Esophagus muscularis mucosa (tissue), 3 donors: ENCODE data around the gene C1orf105.

Source experiments
- CTCF ChIP-seq, 3 experiments: fragments of 200-600 bp in 2 of 3; fragments of 450-650 bp in 1 of 3; sonication (generic) in 2 of 3; IDR thresholded peaks; one replicate each; pipeline ENCODE4 v1.5.1; 2017 to 2019; ENCODE audit warnings: antibody characterized with exemption in 3 of 3, mild to moderate bottlenecking in 2 of 3, moderate library complexity in 1 of 3
- POLR2A ChIP-seq: fragments of 450-650 bp; IDR thresholded peaks from one replicate; pipeline ENCODE4 v1.6.1; 2017; ENCODE audit warnings: antibody characterized with exemption, moderate library complexity, mild to moderate bottlenecking, low read depth
- POLR2AphosphoS5 ChIP-seq, 2 donors: sonication (generic); formaldehyde crosslinking; IDR thresholded peaks; one replicate each; pipeline ENCODE4 v1.6.1; 2017; ENCODE audit warnings: antibody characterized with exemption in 2 of 2

GRCh38 chr1:172466795-172467407 is 46.4 kb downstream of the C1orf105 start:
- TF ChIP-seq CTCF (IDR thresholded peaks at IDR 0.05) (no peak), POLR2A (no peak), POLR2AphosphoS5 (IDR thresholded peaks at IDR 0.05) (no peak)
